Measurements from ENCODE around the gene FBXL7.

FBXL7 gene

DNA sequence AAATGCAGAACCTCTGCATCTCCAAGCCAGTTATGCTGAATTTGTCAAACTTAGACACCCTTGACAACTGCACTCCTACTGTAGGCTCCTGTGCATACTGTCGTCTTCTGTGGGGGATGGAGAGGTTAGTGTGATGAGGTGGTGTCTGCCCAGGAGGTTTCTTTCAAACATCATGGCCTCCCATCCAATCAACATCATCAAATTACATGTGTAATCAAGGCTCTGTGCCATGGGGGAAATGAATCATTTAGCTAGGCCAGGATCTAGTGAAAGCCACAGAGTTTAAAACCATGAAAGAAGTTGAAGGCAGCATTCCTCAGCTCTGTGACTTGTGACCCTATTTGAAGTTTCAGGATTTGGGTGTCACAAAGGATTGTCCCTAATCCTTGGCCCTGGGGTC is 439.0 kb downstream of the FBXL7 start:
- no peak for DNase-seq
- Histone ChIP-seq H3K4me2 (ENCODE audit: low read length) (no peak overlapping the region), H3K9ac (ENCODE audit: low read length) (no peak overlapping the region), H2BK5ac (ENCODE audit: low read depth, low read length, poor library complexity) (no peak overlapping the region), H3K27me3 (ENCODE audit: insufficient read depth, low read length) (no peaks in the 10 kb centered on the region), H3K79me1 (ENCODE audit: low read length) (no peaks in the 10 kb centered on the region), H4K8ac (ENCODE audit: low read depth, low read length) (no peak overlapping the region), H3K18ac (ENCODE audit: low read length) (no peak overlapping the region), H4K12ac (ENCODE audit: low read depth, low read length) (no peak overlapping the region), H3K14ac (ENCODE audit: low read length) (no peak overlapping the region), H3K23ac (ENCODE audit: low read length) (no peak overlapping the region), H3K9me3 (ENCODE audit: insufficient read depth, low read depth, low read length) (peaks cover 3% of the 10 kb centered on the region), H2BK12ac (ENCODE audit: low read length) (no peak overlapping the region), H3K27ac (ENCODE audit: low read depth, low read length) (no peak overlapping the region), H2AFZ (ENCODE audit: insufficient read depth, low read length, poor library complexity) (no peak overlapping the region), H2BK120ac (ENCODE audit: insufficient read depth, low read length, poor library complexity) (no peak overlapping the region), H3K36me3 (ENCODE audit: control insufficient read depth in 1 of 2, insufficient read depth in 2 of 2, low read length in 2 of 2) (peaks cover 4 to 8% of the 10 kb centered on the region in 2 experiments), H3K4ac (ENCODE audit: low read depth, low read length) (no peak overlapping the region), H2AK5ac (ENCODE audit: low read length) (no peak overlapping the region), H3K4me3 (ENCODE audit: low read depth, low read length) (no peak overlapping the region), H3K79me2 (ENCODE audit: control insufficient read depth, insufficient read depth, low read length, poor library complexity) (no peaks in the 10 kb centered on the region), H4K91ac (ENCODE audit: low read depth, low read length) (no peak overlapping the region), H3K4me1 (ENCODE audit: control insufficient read depth in 1 of 2, insufficient read depth in 2 of 2, low read length in 2 of 2) (no peaks in the 10 kb centered on the region)
- WGBS (ENCODE audit: extremely low coverage, insufficient coverage, insufficient read length): no CpG with 5 or more reads among the region's 1 CpG

DNA sequence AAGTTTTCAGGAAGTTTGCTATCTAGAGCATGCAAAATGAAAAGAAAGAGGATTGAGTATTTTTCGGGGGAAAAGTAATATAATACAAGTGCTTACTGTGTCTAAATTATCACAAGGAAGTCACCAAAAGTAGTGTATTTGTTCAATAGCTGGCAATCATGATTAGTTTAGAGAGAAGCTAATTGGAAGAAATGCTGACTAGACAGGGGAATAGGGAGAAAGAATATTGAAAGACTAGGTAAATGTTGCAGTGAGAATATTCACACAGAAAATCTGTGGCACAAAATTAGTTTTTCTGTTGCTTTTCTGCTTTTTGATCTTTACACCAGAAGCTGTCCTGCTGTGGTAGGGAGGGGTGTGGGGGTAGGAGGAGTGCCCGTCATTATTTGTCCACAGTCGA is 440.9 kb downstream of the FBXL7 start:
- Histone ChIP-seq H4K8ac (ENCODE audit: low read depth, low read length) (no peak overlapping the region), H3K18ac (ENCODE audit: low read length) (no peak overlapping the region), H3K14ac (ENCODE audit: low read length) (no peak overlapping the region), H2BK5ac (ENCODE audit: low read depth, low read length, poor library complexity) (no peak overlapping the region), H3K79me2 (ENCODE audit: control insufficient read depth, insufficient read depth, low read length, poor library complexity) (no peaks in the 10 kb centered on the region), H3K36me3 (ENCODE audit: control insufficient read depth in 1 of 2, insufficient read depth in 2 of 2, low read length in 2 of 2) (peaks cover 4 to 8% of the 10 kb centered on the region in 2 experiments), H3K79me1 (ENCODE audit: low read length) (no peaks in the 10 kb centered on the region), H2BK120ac (ENCODE audit: insufficient read depth, low read length, poor library complexity) (no peak overlapping the region), H3K23ac (ENCODE audit: low read length) (no peak overlapping the region), H4K91ac (ENCODE audit: low read depth, low read length) (no peak overlapping the region), H3K4me2 (ENCODE audit: low read length) (no peak overlapping the region), H3K4ac (ENCODE audit: low read depth, low read length) (no peak overlapping the region), H3K4me1 (ENCODE audit: control insufficient read depth in 1 of 2, insufficient read depth in 2 of 2, low read length in 2 of 2) (no peaks in the 10 kb centered on the region), H3K27ac (ENCODE audit: low read depth, low read length) (no peak overlapping the region), H3K27me3 (ENCODE audit: insufficient read depth, low read length) (no peaks in the 10 kb centered on the region), H2BK12ac (ENCODE audit: low read length) (no peak overlapping the region), H3K9ac (ENCODE audit: low read length) (no peak overlapping the region), H4K12ac (ENCODE audit: low read depth, low read length) (no peak overlapping the region), H2AFZ (ENCODE audit: insufficient read depth, low read length, poor library complexity) (no peak overlapping the region), H2AK5ac (ENCODE audit: low read length) (no peak overlapping the region), H3K4me3 (ENCODE audit: low read depth, low read length) (no peak overlapping the region), H3K9me3 (ENCODE audit: insufficient read depth, low read depth, low read length) (peaks cover 3% of the 10 kb centered on the region)
- no peak for DNase-seq
- WGBS (ENCODE audit: extremely low coverage, insufficient coverage, insufficient read length): no CpG with 5 or more reads among the region's 3 CpGs

DNA sequence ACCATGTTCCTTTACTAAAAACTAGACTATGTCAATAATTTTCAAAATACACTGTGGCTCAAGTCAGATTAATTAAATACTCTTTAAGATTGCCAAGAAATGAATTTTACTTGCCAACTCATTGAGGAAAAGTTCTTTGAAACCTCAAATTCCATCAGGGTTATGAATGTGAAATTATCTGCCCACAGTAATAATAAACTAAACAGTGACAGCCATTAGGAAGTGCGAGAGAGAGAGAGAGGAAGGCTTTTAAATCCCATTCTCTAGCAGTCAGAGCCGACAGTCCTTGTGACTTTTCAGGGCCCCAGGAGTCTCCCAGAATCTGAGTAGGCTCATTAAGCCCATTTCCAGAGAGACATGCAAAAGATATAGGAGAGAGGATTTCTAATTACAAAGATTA is 443.5 kb downstream of the FBXL7 start:
- H3K4ac ChIP-seq (ENCODE audit: low read depth, low read length): no peak overlapping the region
- H4K8ac ChIP-seq (ENCODE audit: low read depth, low read length): no peak overlapping the region
- H2AFZ ChIP-seq (ENCODE audit: insufficient read depth, low read length, poor library complexity): no peak overlapping the region
- H2BK12ac ChIP-seq (ENCODE audit: low read length): no peak overlapping the region
- H3K4me3 ChIP-seq (ENCODE audit: low read depth, low read length): no peak overlapping the region
- no peaks in the 10 kb centered on the region for H3K4me1 ChIP-seq (ENCODE audit: control insufficient read depth in 1 of 2, insufficient read depth in 2 of 2, low read length in 2 of 2)
- no peak overlapping the region for H3K4me2 ChIP-seq (ENCODE audit: low read length)
- H3K36me3 ChIP-seq (ENCODE audit: control insufficient read depth in 1 of 2, insufficient read depth in 2 of 2, low read length in 2 of 2): no peaks in the 10 kb centered on the region
- WGBS (ENCODE audit: extremely low coverage, insufficient coverage, insufficient read length): no CpG with 5 or more reads among the region's 2 CpGs
- H3K27ac ChIP-seq (ENCODE audit: low read depth, low read length): no peak overlapping the region
- H3K9me3 ChIP-seq (ENCODE audit: insufficient read depth, low read depth, low read length): no peaks in the 10 kb centered on the region
- no peak overlapping the region for H3K9ac ChIP-seq (ENCODE audit: low read length)
- H3K23ac ChIP-seq (ENCODE audit: low read length): no peak overlapping the region
- no peaks in the 10 kb centered on the region for H3K27me3 ChIP-seq (ENCODE audit: insufficient read depth, low read length)
- H3K14ac ChIP-seq (ENCODE audit: low read length): no peak overlapping the region
- H2AK5ac ChIP-seq (ENCODE audit: low read length): no peak overlapping the region
- DNase-seq: no peak
- H2BK120ac ChIP-seq (ENCODE audit: insufficient read depth, low read length, poor library complexity): no peak overlapping the region
- H4K91ac ChIP-seq (ENCODE audit: low read depth, low read length): no peak overlapping the region
- H3K79me1 ChIP-seq (ENCODE audit: low read length): no peaks in the 10 kb centered on the region
- no peak overlapping the region for H3K18ac ChIP-seq (ENCODE audit: low read length)
- H3K79me2 ChIP-seq (ENCODE audit: control insufficient read depth, insufficient read depth, low read length, poor library complexity): no peaks in the 10 kb centered on the region
- H4K12ac ChIP-seq (ENCODE audit: low read depth, low read length): no peak overlapping the region
- H2BK5ac ChIP-seq (ENCODE audit: low read depth, low read length, poor library complexity): no peak overlapping the region

DNA sequence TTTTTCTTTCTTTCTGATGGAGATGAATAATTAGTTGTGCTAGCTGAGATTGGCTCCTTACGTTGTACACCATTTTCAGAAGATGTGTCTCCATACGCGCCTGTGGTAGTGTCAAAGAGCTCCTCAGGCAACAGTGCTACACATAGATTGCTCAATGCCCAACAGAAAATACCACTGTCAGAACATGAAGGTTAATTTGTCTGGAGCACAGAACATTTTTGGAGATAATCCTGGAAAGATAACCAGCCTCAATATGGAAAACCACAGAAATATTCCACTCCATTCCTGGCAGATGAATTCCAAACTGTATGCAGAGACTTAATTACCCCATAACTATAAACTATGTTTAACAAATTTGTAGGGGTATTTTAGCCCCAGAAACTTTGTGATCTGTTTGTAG is 446.0 kb downstream of the FBXL7 start:
- Histone ChIP-seq H3K27ac (ENCODE audit: low read depth, low read length) (no peak overlapping the region), H3K4me2 (ENCODE audit: low read length) (no peak overlapping the region)

More for the DNA sequence above, 446.0 kb downstream of the FBXL7 start:
- no peaks in the 10 kb centered on the region for H3K79me1 ChIP-seq (ENCODE audit: low read length)
- no peaks in the 10 kb centered on the region for H3K36me3 ChIP-seq (ENCODE audit: control insufficient read depth in 1 of 2, insufficient read depth in 2 of 2, low read length in 2 of 2)
- no peak overlapping the region for H3K18ac ChIP-seq (ENCODE audit: low read length)
- H4K91ac ChIP-seq (ENCODE audit: low read depth, low read length): no peak overlapping the region
- no peak overlapping the region for H3K4ac ChIP-seq (ENCODE audit: low read depth, low read length)
- no peak overlapping the region for H3K23ac ChIP-seq (ENCODE audit: low read length)
- no peaks in the 10 kb centered on the region for H3K27me3 ChIP-seq (ENCODE audit: insufficient read depth, low read length)
- H2AK5ac ChIP-seq (ENCODE audit: low read length): no peak overlapping the region
- no peak overlapping the region for H2BK12ac ChIP-seq (ENCODE audit: low read length)
- no peaks in the 10 kb centered on the region for H3K9me3 ChIP-seq (ENCODE audit: insufficient read depth, low read depth, low read length)
- no peak overlapping the region for H4K8ac ChIP-seq (ENCODE audit: low read depth, low read length)
- no peak overlapping the region for H3K4me3 ChIP-seq (ENCODE audit: low read depth, low read length)
- no peak for DNase-seq
- WGBS (ENCODE audit: extremely low coverage, insufficient coverage, insufficient read length): no CpG with 5 or more reads among the region's 3 CpGs
- H2BK5ac ChIP-seq (ENCODE audit: low read depth, low read length, poor library complexity): no peak overlapping the region
- no peak overlapping the region for H3K9ac ChIP-seq (ENCODE audit: low read length)
- no peak overlapping the region for H4K12ac ChIP-seq (ENCODE audit: low read depth, low read length)
- H3K4me1 ChIP-seq (ENCODE audit: control insufficient read depth in 1 of 2, insufficient read depth in 2 of 2, low read length in 2 of 2): no peaks in the 10 kb centered on the region
- H2BK120ac ChIP-seq (ENCODE audit: insufficient read depth, low read length, poor library complexity): no peak overlapping the region
- H3K14ac ChIP-seq (ENCODE audit: low read length): no peak overlapping the region
- H3K79me2 ChIP-seq (ENCODE audit: control insufficient read depth, insufficient read depth, low read length, poor library complexity): no peaks in the 10 kb centered on the region
- no peak overlapping the region for H2AFZ ChIP-seq (ENCODE audit: insufficient read depth, low read length, poor library complexity)
